Hematopoietic multipotent progenitor cell treated with erythropoietin and hydrocortisone succinate and interleukin-3 and kit ligand, for 4 days (in vitro differentiated cells): Measurements from ENCODE around the gene TBC1D9B.
"Not testable (repeated sequence)": the region's sequence is repeated elsewhere in the genome, so short reads cannot be mapped to it uniquely, and the experiment has no call there.

Experiments used
- DNase-seq: peaks from one replicate; pipeline ENCODE4 v3.0.0-alpha.2; 2015

Gene TBC1D9B

DNA sequence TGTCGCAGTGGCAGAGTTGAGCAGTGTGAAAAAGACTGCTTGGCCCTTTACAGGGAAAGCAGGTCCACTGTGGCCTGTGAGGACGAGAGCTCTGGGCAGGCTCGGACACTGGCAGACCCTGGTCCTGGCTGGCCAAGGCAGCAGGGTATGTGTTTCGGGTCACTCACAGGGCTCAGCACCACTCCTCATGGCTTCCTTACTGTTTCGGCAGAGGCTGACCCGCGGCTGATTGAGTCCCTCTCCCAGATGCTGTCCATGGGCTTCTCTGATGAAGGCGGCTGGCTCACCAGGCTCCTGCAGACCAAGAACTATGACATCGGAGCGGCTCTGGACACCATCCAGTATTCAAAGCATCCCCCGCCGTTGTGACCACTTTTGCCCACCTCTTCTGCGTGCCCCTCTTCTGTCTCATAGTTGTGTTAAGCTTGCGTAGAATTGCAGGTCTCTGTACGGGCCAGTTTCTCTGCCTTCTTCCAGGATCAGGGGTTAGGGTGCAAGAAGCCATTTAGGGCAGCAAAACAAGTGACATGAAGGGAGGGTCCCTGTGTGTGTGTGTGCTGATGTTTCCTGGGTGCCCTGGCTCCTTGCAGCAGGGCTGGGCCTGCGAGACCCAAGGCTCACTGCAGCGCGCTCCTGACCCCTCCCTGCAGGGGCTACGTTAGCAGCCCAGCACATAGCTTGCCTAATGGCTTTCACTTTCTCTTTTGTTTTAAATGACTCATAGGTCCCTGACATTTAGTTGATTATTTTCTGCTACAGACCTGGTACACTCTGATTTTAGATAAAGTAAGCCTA, 71.3 kb downstream of the TBC1D9B start:
- DNase-seq, result no peak

DNA sequence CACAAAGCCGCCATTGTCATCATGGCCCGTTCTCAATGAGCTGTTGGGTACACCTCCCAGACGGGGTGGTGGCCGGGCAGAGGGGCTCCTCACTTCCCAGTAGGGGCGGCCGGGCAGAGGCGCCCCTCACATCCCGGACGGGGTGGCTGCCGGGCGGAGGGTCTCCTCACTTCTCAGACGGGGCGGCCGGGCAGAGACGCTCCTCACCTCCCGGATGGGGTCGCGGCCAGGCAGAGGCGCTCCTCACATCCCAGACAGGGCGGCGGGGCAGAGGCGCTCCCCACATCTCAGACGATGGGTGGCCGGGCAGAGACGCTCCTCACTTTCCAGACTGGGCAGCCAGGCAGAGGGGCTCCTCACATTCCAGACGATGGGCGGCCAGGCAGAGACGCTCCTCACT, 72.8 kb downstream of the TBC1D9B start:
- DNase-seq, result not testable (repeated sequence)

DNA sequence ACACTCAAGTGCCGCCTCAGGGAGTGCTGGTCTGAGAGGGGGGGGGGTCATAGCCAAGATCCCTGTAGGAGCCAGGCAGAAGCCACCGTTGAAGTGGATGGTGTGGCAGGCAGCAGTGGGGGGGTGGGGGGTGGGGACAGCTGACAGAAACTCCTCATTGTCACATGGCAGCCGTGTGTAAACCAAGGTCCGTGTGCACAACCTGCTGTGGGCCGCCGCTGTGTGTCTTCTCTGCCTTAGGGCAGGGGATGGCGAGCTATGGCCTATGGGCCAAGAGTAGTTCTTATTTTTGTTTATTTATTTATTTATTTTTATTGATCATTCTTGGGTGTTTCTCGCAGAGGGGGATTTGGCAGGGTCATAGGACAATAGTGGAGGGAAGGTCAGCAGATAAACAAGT, 73.6 kb downstream of the TBC1D9B start:
- no peak for DNase-seq

DNA sequence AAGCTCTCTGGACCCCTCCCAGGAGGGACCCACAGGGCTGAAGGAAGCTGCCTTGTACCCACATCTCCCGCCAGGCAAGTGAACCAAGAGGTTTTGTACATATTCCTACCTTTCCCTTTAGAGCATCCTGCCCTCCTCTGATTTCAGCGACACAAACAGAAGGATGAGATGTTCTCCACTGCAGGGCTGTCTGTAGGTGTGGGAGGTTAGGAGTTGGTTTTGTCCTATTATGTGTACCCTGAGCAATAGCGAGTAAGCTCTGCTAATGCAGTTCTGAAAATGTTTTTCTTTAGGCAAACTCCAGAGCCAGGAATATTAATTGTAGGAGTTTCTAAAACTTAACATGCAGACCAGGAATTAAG, 74.0 kb downstream of the TBC1D9B start:
- DNase-seq, result no peak

DNA sequence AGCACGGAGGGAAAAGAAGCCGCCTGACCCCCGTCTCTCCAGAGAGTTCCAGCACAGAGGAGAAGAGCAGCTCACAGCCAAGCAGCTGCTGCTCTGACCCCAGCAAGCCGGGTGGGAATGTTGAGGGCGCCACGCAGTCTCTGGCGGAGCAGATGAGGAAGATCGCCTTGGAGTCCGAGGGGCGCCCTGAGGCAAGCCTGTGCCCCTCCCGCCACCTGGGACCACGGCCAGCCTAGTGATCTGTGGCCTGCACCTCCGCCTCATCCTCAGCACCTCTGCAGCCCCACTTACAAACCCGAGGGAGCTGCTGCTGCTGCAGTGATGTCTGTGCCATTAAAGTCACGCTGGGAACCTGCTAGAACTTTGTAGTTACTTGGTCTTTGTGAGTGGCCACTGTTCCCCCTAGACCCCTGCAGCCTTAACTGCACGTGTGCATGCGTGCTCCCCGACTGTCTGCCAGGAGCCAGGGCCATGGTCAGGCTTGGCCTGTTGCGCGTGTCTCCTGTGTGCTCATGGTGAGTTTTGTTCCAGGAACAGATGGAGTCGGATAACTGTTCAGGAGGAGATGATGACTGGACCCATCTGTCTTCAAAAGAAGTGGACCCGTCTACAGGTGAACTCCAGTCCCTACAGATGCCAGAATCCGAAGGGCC, 74.5 kb downstream of the TBC1D9B start:
- DNase-seq, result no peak

DNA sequence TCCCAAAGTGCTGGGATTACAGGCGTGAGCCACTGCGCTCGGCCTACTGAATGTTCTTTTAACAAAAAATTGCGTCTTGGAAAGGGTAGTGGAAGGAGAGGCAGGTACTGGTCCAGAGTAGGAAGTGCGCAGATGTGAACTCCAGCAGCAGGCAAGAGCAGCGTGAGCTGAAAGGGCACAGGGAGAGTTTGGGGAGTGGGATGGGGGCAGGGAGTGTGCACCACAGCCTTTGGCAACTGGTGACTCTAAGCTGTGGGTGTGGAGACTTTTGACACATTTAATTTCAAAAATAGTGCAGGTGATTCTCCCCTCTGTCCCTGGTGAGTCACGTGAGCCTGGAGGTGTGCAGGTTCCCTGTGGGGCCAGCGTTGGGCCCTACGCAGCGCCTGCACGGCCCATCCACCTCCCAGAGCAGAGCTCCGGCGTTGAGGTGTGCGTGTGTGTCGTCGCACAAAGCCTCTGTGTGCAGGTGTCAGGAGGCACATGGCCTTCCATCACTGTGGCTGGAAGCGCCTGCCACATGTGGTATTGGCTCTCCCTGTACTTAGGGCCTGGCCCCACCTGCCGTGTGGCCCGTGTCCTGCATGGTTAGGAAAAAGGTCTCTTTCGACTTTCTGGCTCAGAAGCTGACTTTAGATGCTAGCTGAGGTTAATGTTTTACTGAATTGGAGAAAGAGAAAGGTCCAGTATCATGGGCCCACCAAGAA, 75.5 kb downstream of the TBC1D9B start:
- no peak for DNase-seq

DNA sequence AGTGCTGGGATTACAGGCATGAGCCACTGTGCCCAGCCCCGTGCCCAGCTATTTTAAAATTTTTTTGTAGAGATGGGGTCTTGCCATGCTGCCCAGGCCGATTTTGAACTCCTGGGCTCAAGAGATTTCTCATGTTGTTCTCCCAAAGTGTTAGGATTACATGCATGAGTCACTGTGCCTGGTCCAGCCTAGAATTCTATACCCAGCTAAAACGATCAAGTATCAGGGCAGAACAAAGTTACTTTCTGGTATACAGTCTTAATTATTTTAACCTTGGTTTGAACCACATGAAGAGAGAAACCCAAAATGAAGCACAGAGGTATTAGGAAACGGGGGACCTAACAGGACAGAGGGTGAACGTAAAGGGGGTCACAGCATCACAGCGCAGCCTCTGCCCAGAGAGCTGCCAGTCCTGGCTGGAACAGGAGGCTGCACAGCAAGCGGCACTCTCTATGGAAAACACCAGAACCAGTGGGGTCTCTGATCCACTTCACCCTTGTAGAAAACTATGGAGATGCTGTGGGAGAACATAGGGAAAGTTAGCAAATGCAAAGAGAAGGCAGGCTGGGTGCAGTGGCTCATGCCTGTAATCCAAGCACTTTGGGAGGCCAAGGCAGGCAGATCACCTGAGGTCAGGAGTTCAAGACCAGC, 76.8 kb downstream of the TBC1D9B start:
- DNase-seq, result no peak

DNA sequence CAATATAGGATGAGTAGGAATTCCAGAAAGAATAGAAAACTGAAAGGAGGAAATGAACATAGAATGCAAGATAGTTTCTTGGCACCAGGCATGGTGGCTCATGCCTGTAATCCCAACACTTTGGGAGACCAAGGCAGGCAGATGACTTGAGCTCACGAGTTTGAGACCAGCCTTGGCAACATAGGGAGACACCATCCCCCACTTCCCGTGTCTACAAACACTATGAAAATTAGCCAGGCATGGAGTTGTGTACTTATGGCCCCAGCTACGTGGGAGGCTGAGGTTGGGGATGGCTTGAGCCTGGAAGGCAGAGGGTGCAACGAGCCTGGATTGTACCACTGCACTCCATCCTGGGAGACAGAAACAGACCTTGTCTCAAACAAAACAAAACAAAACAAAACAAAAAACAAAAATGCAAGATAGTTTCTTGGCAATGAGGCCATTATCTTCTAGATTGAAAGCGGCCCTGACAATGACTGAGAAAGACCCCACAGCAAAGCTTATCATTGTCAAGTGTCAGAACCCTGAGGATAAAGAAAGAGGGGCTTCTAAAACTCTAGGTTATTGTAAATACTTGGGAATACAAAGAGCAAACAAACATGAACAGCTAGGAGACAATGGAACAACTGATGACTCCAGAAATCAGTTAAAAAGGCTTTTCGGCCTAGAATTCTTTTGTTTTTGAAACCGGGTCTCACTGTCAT, 77.8 kb downstream of the TBC1D9B start:
- DNase-seq, result no peak

DNA sequence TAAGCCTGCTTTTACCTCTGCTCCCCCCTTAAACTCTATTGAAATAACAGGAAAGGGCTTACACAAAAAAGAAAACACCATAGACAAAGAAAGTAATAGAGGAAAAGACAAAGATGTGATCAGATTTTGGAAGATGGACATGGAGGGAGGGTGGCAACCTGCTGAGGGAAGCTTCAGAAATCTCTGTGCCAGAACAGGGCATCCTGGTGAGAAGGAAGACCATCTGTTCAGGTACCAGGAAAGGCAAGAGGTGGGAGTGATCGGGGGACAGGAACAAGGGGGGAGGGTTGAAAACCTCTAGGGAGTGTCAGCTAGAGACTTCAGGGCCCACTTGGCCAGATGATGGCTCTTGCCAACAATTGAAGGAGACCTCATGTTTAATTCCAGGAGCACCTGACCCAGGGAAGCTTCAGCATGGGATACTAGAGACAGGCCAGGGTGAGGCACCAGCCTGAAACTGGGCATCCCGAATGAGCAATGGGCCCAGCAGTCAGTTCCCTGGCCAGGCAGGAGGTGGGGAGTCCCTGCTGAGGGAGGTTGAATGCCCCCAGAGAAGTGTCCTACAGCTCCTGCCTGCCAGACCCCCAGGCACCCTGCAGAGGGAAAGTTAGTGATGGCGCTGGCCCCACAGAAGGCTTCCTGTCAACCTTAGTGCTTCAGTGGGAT, 78.8 kb downstream of the TBC1D9B start:
- DNase-seq, result no peak

DNA sequence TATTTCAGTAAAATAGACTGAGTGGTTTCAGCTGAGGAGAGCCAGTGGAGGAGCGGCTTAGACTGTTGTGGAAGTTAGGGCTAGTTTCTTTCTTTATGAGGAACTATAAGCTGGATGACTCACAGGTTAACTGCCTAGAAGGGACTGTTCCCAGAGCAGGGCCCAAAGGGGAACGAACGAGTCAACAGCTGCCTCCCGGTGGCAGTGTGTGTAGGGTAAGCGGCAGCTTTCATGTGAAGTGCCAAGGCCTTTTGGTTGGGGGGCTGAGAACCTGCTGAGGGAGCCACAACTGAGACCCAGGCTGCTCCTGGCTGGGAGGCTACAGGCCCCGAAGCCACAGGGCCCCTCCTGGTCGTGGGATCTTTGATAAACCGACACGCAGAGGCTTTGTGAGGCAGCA, 80.0 kb downstream of the TBC1D9B start:
- peak; percentile 78 for DNase-seq

DNA sequence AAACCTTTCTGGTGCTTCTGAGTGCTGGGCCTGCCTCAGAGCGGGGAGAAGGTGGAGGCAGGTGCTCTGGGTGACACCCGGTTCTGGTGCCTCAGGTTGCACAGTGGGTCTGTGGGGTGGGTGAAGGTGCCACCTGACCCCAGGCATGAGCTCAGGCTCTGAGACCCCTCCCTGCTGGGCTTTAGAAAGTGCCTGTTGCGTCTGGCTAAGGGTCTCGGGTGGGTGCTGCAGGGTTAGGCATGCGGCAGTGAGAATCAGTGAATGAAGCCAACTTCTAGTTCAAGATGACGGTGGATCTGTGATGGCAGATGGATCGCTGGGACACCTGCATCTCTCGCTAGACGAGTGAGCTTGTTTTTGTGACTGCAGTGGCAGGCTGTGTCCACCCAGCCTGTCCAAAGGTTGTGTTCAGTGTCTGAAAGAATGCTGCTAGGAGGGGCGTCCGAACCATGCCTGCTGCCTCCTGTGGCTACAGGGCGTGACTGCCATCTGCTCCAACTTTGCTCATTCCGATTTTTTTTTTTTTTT, 82.0 kb downstream of the TBC1D9B start:
- DNase-seq, result no peak

DNA sequence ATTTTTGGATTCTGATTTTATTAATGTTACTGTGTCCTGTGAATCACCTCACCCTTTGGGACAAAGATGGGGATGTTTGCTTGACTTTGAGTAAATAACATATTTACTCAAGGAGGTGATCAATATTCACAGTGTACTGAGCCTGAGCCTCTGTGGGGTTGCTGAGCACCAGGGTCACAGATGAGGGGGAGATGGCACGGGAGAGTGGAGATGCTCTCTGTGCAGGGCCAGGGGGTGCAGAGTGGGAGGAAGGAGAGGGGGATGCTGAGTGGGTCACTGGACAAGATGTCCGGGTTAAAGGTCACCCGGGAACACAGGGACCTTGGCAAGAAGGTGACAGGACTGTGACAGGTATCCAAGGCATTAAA, 83.0 kb downstream of the TBC1D9B start:
- no peak for DNase-seq

DNA sequence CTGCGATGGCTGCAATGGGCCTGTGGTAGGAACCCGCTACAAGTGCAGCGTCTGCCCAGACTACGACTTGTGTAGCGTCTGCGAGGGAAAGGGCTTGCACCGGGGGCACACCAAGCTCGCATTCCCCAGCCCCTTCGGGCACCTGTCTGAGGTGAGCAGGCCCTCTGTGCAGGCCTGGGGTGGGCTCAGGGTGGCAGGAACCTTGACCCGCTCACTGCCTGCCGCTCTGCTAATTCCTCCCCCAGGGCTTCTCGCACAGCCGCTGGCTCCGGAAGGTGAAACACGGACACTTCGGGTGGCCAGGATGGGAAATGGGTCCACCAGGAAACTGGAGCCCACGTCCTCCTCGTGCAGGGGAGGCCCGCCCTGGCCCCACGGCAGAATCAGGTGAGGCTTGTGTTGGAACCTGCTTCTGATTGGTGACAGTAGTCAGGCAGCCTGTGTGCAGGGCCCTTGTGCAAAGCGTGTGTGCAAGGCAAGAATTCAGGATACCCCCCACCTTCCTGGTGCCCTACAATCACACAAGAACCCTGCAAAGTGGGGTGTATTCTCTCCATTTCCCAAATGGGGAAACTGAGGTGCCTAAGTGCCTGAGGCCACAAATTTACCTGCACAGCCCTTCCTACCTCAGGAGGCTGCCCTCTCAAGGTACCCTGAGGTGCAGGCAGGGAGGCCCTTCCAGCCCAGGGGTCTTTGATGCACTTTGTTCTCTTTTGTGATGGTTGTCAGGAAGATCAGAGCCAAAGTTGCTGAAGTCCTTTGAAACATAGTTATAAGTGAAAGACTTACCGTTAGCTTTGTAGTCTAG, 83.6 kb downstream of the TBC1D9B start:
- no peak for DNase-seq

DNA sequence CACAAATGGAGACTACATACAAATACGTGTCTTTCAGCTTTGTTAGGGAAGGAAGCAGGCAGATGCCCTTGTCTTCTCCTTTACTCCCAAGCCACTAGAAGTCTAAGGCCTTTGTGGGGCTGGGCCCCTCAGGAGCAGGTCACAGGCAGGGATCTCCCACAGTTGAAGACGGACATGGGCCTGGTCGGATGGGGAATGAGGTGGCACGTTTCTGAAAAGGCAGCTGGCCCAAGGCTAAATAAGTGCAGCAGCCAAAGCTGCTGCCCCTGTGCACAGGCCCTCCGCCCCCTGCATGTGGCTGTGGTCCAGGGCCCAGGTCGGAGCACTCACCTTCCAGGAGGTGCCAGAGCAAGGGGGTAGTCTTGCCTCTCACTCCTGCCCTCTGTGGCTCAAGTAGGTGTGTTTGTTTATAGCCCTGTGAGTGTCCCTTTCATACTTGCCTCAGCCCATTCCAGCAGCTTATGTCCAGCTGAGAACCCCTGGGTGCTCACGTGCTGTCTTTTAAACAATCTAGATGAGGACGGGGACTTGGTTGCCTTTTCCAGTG, 85.2 kb downstream of the TBC1D9B start:
- DNase-seq, result no peak

DNA sequence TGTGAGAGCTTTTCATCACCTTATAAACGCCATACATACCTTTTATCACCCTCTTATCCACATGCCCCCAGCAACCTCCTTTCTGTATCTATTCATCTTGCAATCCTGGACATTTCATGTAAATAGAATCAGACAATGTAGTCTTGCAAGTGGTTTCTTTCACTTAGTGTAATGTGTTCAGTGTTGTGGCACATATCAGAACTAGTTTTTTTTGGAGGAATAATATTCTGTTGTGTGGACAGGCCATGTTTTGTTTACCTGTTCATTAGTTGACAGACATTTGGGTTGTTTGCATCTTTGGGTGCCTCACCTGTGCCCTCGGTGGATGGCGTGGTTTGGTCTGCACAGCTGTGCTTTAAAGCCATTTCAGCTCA, 85.7 kb downstream of the TBC1D9B start:
- DNase-seq, result no peak

DNA sequence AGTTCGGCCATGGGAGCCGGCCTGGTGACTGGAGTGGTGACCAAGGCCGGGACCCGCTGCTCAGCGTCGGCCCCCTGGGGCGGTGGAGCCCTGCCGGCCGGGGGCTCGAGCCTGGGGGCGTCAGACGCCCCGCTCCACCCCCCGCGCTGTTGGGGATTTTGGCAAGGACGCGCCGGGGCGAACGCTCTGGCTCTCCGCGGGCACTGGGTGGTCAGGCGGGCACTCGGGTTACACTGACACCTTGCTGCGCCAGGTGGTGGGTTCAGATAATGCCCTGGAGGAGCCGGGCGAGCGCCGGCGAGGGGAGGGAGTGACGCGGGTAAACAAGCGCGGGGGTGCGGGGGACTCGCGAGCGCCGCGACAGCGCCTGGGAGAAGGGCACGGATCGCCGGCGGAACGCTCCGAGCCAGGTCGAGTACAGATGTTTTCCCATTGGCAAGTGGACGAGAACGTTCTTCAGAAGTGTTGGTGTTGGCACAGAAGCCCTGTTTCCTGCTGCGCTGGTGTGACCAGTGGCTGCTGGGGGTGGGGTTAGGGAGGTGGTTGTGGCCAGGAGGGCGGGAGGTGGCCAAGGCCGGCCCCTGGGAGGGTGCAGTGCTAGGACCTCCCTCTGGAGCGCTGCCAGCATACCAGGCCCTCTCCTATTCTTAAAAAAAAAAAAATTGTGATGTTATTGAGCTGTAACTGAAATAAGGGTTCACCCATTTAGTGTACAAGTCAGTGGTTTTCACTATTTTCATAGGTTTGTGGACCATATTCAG, 86.2 kb downstream of the TBC1D9B start:
- peak; percentile 98 for DNase-seq

DNA sequence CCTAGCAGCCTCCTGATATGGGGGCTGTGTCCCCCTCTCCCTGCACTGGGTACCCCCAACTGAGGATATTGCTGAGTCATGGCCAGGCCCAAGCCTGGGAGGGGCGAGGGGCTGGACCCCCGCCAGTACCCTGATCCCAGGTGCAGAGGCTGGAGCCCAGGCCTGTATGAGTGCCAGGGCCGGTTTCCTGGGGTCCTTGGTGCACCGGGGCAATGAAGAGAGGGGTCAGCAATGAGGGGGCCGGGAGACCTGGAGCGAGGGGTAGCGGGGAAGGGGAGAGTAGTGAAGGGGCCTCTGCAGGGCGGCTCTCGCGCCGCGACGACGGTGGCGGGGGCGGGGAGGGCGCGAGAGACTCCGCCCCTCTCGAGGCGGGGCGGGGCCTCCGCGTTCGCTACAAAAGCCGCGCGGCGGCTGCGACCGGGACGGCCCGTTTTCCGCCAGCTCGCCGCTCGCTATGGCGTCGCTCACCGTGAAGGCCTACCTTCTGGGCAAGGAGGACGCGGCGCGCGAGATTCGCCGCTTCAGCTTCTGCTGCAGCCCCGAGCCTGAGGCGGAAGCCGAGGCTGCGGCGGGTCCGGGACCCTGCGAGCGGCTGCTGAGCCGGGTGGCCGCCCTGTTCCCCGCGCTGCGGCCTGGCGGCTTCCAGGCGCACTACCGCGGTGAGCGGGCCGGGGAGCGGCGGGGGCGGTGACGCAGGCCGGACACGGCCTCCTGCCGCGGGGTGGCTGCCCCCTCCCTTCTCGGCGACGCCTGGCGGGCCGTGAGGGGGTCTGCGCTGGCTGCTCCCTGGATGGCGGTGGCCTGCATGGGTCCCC, 87.0 kb downstream of the TBC1D9B start, which contains the start of gene SQSTM1:
SQSTM1 (plus strand) TSS at position 423 of the 815 bp plus-strand sequence; CDS start at position 455, 32 bp downstream.
- peak; percentile 88 for DNase-seq

DNA sequence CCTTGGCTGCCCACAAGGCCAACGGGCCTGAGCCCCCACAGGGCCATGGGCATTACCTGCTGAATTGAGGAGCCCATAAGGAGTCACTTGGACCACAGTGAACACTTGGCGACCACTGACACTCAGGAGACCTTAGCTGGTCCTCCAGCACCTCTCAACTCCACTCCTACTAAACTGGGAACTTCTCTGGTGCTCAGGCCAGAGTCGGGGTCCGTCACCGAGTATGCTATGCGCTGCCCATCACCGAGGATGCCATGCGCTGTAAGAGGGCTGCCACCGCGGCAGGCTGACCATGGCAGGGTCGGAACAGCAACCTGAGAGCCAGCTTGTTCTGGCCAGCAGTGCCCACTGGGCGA, 87.6 kb downstream of the TBC1D9B start:
- no peak for DNase-seq
